Fibroblast of mammary gland (primary cell): ENCODE data around the gene AMDHD2.

Experiments used
- DNase-seq: peaks from one replicate; pipeline ENCODE4 v3.0.0-alpha.2; 2010; ENCODE audit warnings: low read depth
- H3K4me3 ChIP-seq: 2 replicates; pipeline ENCODE4 v1.5.1; 2011; ENCODE audit warnings: low read depth, mild to moderate bottlenecking, low read length, moderate library complexity; ENCODE audit not compliant: control insufficient read depth
- CTCF ChIP-seq: conservative IDR thresholded peaks from 2 replicates; pipeline ENCODE4 v1.5.1; 2011; ENCODE audit warnings: low read depth, low read length, inconsistent platforms; ENCODE audit not compliant: control insufficient read depth, insufficient read depth

The AMDHD2 gene

GRCh38 chr16:2487903-2488531, 32.2 kb upstream of the AMDHD2 start:
- no peak for DNase-seq

GRCh38 chr16:2489581-2489980, 30.6 kb upstream of the AMDHD2 start:
- no peak for TF ChIP-seq CTCF

More at GRCh38 chr16:2487903-2488531, 32.2 kb upstream of the AMDHD2 start:
- H3K4me3 ChIP-seq = no peak overlapping the region
- TF ChIP-seq CTCF = no peak

GRCh38 chr16:2490190-2491105, 29.7 kb upstream of the AMDHD2 start:
- H3K4me3 ChIP-seq = no peak overlapping the region
- no peak for TF ChIP-seq CTCF
- no peak for DNase-seq

More at GRCh38 chr16:2489581-2489980, 30.6 kb upstream of the AMDHD2 start:
- no peak overlapping the region for H3K4me3 ChIP-seq
- DNase-seq = no peak

GRCh38 chr16:2492292-2492691, 27.9 kb upstream of the AMDHD2 start:
- DNase-seq = no peak
- TF ChIP-seq CTCF = no peak
- no peak overlapping the region for H3K4me3 ChIP-seq

- no peak for TF ChIP-seq CTCF
- DNase-seq = no peak
- H3K4me3 ChIP-seq = no peak overlapping the region
These were observed 26.6 kb upstream of the AMDHD2 start for GRCh38 chr16:2493605-2494004.

GRCh38 chr16:2494616-2495015, 25.6 kb upstream of the AMDHD2 start:
- no peak for DNase-seq
- H3K4me3 ChIP-seq = no peak overlapping the region
- no peak for TF ChIP-seq CTCF
